CD4-positive, alpha-beta T cell treated with Interleukin-4 for 4 hours (primary cell): ENCODE data around the gene UBR2.
A peak's percentile ranks its signal among the peaks of the same experiment; 100 is the strongest.
"Not testable (repeated sequence)": the region's sequence is repeated elsewhere in the genome, so short reads cannot be mapped to it uniquely, and the experiment has no call there.

Experiments used
- DNase-seq: peaks from one replicate; pipeline ENCODE4 v3.0.0-alpha.2; 2020

The UBR2 gene

GRCh38 chr6:42555477-42556457 lies 8.1 kb upstream of the UBR2 start:
- peak; percentile 69 for DNase-seq

- no peak for DNase-seq
Measured at GRCh38 chr6:42556462-42556861, 7.4 kb upstream of the UBR2 start.

- DNase-seq = not testable (repeated sequence)
Measured at GRCh38 chr6:42559276-42559675, 4.6 kb upstream of the UBR2 start.

- DNase-seq = no peak
Measured at GRCh38 chr6:42561986-42562385, 1.8 kb upstream of the UBR2 start.

- no peak for DNase-seq
Measured at GRCh38 chr6:42562788-42563405, 932 bp upstream of the UBR2 start.

GRCh38 chr6:42564506-42564825 lies 637 bp downstream of the UBR2 start:
- no peak for DNase-seq

- DNase-seq = no peak
Measured at GRCh38 chr6:42565823-42566613, 2.2 kb downstream of the UBR2 start.

- DNase-seq = no peak
Measured at GRCh38 chr6:42566614-42567208, 2.9 kb downstream of the UBR2 start.

GRCh38 chr6:42567237-42567636 lies 3.4 kb downstream of the UBR2 start:
- DNase-seq = not testable (repeated sequence)

- DNase-seq = peak; percentile 44
Measured at GRCh38 chr6:42569102-42570028, 5.5 kb downstream of the UBR2 start.

GRCh38 chr6:42571611-42572342 lies 7.9 kb downstream of the UBR2 start:
- DNase-seq = no peak

GRCh38 chr6:42572523-42572922 lies 8.7 kb downstream of the UBR2 start:
- DNase-seq = peak; percentile 21

- DNase-seq = not testable (repeated sequence)
Measured at GRCh38 chr6:42576538-42576937, 12.7 kb downstream of the UBR2 start.

- no peak for DNase-seq
Measured at GRCh38 chr6:42598300-42598699, 34.5 kb downstream of the UBR2 start.

- DNase-seq = no peak
Measured at GRCh38 chr6:42599558-42599957, 35.7 kb downstream of the UBR2 start.

- DNase-seq = no peak
Measured at GRCh38 chr6:42604150-42604549, 40.3 kb downstream of the UBR2 start.

- DNase-seq = not testable (repeated sequence)
Measured at GRCh38 chr6:42604699-42605098, 40.9 kb downstream of the UBR2 start.

GRCh38 chr6:42610416-42610815 lies 46.6 kb downstream of the UBR2 start:
- no peak for DNase-seq

GRCh38 chr6:42615518-42615917 lies 51.7 kb downstream of the UBR2 start:
- DNase-seq = no peak

- no peak for DNase-seq
Measured at GRCh38 chr6:42616716-42617115, 52.9 kb downstream of the UBR2 start.

- no peak for DNase-seq
Measured at GRCh38 chr6:42618105-42618504, 54.3 kb downstream of the UBR2 start.
